UCSD-AML1 (cell line): ENCODE data around the gene PPID.
"Not testable (repeated sequence)": the region's sequence is repeated elsewhere in the genome, so short reads cannot be mapped to it uniquely, and the experiment has no call there.

Experiments used
- DNase-seq: peaks from one replicate; lab custom pipeline; 2025; ENCODE audit not compliant: unreplicated experiment; lab: John Stamatoyannopoulos, UW

PPID gene

GRCh38 chr4:158722917-158723793 lies at the start of gene PPID:
TSS of gene PPID (minus strand) at chr4:158723396. CDS start at chr4:158723288, 108 bp downstream.
- peak; percentile 86 for DNase-seq

GRCh38 chr4:158771776-158772175 lies 48.6 kb upstream of the PPID start:
- DNase-seq, result no peak

GRCh38 chr4:158770671-158771070 lies 47.5 kb upstream of the PPID start:
- no peak for DNase-seq

- peak; percentile 42 for DNase-seq
Measured at GRCh38 chr4:158769175-158769921, 46.2 kb upstream of the PPID start.

GRCh38 chr4:158768555-158769174 lies 45.5 kb upstream of the PPID start, which contains the start of gene FNIP2:
TSS of gene FNIP2 (plus strand) at chr4:158769026. CDS start at chr4:158769213, 187 bp downstream.
- DNase-seq, result peak; percentile 70

- no peak for DNase-seq
Measured at GRCh38 chr4:158767451-158767850, 44.3 kb upstream of the PPID start.

GRCh38 chr4:158766434-158767044 lies 43.3 kb upstream of the PPID start:
- DNase-seq, result no peak

- no peak for DNase-seq
Measured at GRCh38 chr4:158763462-158763861, 40.3 kb upstream of the PPID start.

GRCh38 chr4:158762553-158762952 lies 39.4 kb upstream of the PPID start:
- DNase-seq, result no peak

- no peak for DNase-seq
Measured at GRCh38 chr4:158760866-158761265, 37.7 kb upstream of the PPID start.

- DNase-seq, result not testable (repeated sequence)
Measured at GRCh38 chr4:158759539-158759938, 36.3 kb upstream of the PPID start.

GRCh38 chr4:158758703-158759102 lies 35.5 kb upstream of the PPID start:
- no peak for DNase-seq

GRCh38 chr4:158758142-158758541 lies 34.9 kb upstream of the PPID start:
- DNase-seq, result no peak

- no peak for DNase-seq
Measured at GRCh38 chr4:158756588-158756987, 33.4 kb upstream of the PPID start.

- not testable (repeated sequence) for DNase-seq
Measured at GRCh38 chr4:158755819-158756218, 32.6 kb upstream of the PPID start.

GRCh38 chr4:158754385-158755180 lies 31.4 kb upstream of the PPID start:
- DNase-seq, result no peak

GRCh38 chr4:158750379-158750778 lies 27.2 kb upstream of the PPID start:
- no peak for DNase-seq

GRCh38 chr4:158746537-158746936 lies 23.3 kb upstream of the PPID start:
- not testable (repeated sequence) for DNase-seq

- no peak for DNase-seq
Measured at GRCh38 chr4:158741326-158742021, 18.3 kb upstream of the PPID start.

- no peak for DNase-seq
Measured at GRCh38 chr4:158739600-158739999, 16.4 kb upstream of the PPID start.
